ENCODE results near the gene CLDN9.
A peak's percentile ranks its signal among the peaks of the same experiment; 100 is the strongest.

CLDN9 gene, protein sequence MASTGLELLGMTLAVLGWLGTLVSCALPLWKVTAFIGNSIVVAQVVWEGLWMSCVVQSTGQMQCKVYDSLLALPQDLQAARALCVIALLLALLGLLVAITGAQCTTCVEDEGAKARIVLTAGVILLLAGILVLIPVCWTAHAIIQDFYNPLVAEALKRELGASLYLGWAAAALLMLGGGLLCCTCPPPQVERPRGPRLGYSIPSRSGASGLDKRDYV

DNA sequence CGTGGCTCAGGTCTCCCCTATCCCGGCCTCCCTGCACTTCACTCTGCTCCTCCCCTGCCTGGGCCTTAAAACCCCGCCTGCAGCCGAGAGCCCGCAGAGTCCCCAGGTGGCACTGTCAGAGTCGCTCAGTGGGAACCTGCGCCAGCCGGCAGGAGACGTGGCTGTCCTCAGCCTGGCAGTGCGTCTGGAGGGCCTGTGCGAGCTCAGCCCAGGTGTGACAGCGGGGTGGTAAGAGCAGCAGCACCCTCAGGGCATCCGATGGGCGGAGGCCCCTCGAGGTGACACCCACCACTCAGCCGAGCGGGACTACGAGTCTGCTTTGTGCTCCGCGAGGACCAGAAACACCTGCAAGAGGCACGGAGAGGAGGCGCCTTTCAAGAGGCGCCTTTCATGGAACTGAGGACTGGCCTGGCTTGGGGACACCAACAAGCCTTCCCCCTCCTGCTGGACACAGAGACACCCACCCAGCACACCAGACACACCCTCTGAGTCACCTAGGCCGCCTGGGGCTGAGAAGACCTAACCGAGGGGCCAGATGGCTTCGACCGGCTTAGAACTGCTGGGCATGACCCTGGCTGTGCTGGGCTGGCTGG lies at the start of gene CLDN9:
CLDN9 (plus strand) TSS at position 96 of the 593 bp plus-strand sequence; CDS start at position 536, 440 bp downstream.
- no peak for DNase-seq

DNA sequence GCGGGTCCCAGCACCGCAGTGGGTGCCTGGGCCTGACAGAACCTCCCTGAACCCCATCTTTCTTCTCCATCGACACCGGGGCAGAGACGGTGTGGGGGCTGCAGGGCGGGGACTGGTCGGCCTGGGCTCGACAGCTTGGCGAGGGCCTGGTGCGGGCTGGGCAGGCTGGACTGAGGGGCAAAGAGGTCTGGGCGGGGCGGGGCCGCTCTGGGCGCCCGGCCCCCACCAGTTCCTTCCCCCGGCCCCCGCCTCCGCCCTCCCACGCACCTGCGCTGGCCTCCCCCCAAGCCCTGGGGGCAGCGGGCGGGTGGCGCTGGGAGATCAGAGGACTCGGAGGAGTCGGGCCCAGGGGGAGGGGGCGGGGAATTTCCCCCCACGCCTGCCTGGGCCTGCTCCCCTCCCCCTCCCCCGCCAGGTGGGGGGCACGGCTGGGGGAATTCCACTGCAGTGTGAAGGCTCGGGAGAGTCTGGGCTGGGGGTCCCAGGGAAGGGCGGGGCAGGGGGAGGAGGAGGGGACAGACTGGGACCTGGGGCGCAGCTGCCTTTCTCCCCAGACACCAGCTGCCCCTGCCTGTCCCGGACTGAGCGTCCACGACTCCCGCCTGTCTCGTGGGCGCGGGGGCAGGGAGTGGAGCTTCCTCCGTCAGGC lies 49.5 kb upstream of the CLDN9 start:
- no peak for DNase-seq

DNA sequence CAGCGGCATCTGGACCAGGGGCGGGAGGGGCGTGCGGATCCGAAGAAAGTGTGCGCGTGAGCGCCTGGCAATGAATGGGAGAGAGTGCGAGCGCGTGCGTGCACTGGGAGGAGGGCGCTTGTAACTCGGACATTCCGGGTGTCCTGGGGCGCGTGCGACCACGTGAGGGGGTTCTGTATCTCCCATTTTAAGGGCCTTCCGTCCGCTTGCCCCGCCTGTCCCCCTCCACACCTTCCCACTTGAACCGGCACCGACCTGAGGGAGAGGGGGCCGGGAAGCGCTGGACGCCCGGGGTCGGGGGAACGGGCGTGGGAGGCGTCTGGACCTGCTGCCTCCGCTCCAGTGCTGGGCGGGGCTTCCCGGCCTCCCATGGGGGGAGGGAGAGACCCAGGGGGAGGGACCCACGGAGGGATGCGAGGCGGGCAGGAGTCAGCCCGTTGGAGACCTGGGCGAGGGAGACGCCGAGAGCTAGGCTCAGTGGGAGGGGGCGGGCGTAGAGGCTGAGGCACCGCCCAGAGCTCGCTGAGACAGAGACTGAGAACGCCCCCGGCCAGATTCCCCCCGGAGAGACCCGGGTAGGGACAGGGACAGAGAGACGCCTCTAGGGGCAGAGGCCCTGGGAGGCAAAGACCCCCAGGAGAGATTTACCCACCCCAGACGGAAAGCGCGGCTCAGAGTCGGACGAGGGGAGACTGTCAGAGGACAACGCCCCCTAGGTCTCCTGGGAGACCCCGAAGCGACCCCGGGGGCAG lies 48.8 kb upstream of the CLDN9 start, which contains the start of gene KREMEN2:
KREMEN2 (plus strand) TSS at position 553 of the 752 bp plus-strand sequence. CDS start 246 bp downstream, outside the sequence.
- no peak for DNase-seq

DNA sequence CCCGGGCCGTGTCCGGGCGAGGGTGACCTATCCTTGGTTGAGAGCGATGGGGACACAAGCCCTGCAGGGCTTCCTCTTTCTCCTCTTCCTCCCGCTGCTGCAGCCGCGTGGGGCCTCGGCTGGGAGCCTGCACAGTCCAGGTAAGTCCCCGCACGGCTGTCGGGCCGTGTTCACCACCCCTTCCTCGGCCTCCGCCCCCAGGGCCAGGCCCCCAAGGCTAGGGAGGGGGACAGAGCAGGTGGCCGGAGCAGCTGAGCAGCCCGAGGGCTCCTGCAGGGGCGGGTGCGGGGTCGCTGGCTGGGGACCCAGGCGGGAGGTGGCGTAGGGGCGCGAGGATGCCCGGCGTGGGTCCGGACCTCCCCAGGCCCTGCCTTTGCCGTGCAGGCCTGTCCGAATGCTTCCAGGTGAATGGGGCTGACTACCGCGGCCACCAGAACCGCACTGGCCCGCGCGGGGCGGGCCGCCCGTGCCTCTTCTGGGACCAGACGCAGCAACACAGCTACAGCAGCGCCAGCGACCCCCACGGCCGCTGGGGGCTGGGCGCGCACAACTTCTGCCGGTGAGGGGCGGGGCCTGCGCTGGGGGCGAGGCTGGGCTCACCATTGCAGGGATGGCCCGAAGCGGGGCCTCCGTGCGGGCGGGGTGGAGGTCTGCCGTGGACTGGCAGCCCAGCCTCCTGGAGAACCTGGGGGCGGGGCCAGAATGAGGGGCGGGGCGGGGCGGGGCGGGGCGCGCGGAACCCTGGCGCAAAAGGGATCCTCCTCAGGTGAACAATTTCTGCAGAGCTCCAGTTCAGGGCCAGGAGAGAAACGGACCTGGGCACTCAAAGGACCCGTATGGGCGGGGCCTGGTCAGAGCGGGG lies 48.0 kb upstream of the CLDN9 start:
- peak; percentile 48 for DNase-seq

DNA sequence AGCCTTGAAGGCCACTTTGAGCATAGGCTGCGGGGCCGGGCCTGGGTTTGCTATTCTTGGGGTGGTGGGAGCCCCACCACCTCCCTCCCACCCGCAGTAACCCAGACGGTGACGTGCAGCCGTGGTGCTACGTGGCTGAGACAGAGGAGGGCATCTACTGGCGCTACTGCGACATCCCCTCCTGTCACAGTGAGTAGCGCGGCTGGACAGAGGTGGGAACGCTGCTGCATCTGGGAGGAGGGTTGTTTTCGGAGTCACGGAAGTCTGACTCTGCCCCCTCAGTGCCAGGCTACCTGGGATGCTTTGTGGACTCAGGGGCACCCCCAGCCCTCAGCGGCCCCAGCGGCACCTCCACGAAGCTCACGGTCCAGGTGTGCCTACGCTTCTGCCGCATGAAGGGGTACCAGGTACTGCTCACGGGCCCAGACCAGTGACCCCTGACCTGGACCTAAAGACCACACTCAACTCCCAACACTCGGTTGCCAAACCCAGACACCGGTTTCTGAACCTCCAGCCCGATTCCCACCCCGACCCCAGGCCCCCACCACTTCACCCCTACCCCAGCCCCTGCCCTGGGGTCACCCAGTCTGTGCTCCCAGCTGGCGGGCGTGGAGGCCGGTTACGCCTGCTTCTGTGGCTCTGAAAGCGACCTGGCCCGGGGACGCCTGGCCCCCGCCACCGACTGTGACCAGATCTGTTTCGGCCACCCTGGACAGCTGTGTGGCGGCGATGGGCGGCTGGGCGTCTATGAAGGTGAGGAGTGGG lies 46.5 kb upstream of the CLDN9 start:
- no peak for DNase-seq

DNA sequence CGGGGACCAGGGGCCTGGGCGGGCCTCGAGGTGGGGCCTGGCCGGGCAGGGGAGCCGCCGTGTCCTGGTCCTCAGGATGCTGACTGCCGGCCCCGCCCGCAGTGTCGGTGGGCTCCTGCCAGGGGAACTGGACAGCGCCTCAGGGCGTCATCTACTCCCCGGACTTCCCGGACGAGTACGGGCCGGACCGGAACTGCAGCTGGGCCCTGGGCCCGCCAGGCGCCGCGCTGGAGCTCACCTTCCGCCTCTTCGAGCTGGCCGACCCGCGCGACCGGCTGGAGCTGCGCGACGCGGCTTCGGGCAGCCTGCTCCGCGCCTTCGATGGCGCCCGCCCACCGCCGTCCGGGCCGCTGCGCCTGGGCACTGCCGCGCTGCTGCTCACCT lies 45.9 kb upstream of the CLDN9 start:
- no peak for DNase-seq

DNA sequence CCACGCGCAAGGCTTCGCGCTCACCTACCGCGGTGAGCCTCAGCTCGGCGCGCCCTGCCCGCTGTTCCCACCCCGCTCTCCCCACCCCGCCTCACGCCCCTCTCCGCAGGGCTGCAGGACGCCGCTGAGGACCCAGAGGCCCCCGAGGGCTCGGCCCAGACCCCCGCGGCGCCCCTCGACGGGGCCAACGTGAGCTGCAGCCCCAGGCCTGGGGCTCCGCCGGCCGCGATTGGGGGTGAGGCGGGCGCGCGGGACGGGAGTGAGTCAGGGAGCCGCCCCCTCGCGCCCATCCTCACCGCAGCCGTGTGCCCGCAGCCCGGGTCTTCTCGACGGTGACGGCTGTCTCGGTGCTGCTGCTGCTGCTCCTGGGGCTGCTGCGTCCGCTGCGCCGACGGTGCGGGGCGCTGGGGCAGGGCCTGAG lies 45.5 kb upstream of the CLDN9 start:
- DNase-seq, result no peak

DNA sequence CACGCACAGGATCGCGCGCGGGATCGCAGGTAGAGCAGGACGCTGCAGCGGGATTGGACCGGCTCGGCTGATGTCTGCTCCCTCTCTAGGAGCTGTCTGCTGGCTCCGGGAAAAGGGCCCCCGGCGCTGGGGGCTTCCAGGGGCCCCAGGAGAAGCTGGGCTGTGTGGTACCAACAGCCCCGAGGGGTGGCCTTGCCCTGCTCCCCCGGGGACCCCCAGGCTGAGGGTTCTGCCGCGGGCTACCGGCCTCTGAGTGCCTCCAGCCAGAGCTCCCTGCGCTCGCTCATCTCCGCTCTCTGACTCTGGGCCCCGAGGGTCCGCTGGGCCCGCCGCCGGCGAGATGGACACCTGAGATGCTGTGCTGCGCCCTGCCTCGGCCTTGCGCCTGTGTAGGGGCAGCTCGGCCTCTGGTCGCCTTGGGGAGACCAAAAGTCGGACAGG lies 45.0 kb upstream of the CLDN9 start:
- no peak for DNase-seq

DNA sequence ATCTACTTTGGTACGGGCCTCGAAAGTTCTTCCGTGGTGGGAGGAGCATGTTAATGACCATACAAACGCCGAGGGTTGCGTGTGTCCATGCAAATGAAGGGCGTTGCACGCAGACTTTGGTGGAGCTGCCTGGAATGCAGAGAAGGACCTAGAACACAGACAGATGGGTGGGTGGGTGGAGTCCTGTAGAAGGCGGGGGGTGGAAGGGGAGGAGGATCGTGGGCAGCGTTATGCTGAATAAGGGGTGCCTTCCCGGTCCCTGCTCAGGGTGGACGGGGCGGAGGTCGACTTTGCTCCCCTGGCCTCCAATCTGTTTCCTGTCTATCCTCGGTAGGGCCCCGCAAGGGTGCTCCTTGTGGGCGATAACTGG lies 44.4 kb upstream of the CLDN9 start:
- DNase-seq, result no peak

DNA sequence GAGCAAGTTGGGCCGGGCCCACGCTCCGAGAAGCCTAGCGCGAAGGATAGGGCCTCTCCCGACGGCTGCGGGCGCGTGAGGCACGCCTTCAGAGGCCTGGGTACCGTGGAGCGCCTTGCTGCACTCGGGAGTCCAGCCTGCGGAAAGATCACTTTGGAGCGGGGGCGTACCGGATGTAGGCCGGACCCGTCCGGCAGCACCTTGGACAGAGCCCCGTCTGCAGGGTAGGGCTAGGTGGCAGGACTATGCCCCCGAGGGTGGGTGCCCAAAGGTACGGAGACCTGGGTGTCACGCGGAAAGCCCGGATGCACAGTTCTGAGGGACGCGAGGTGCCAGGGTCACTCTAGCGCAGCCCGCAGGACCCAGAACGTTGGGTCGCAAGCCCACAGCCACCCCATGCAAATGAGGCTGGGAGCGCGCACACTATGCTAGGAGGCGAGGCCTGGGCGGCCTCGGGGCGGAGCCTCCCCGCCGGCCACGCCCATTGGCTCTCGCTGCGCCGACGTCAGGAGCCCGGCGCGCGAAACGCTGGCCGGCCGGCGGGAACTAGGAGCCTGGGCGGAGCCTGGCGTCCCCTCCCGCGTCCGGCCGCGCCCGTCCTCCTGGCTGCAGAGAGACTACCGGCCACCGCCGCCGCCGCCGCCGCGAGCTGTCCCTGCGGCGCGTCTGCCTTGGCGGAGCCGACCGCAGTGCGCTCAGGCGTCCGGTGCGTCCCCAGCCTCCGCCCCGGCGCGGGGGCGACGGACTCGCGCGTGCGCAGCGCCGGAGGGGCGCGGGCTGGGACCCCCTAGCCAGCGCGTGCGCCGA lies 43.8 kb upstream of the CLDN9 start, which contains the start of gene PAQR4:
PAQR4 (plus strand) TSS at position 611 of the 807 bp plus-strand sequence. CDS start 327 bp downstream, outside the sequence.
- peak; percentile 62 for DNase-seq

DNA sequence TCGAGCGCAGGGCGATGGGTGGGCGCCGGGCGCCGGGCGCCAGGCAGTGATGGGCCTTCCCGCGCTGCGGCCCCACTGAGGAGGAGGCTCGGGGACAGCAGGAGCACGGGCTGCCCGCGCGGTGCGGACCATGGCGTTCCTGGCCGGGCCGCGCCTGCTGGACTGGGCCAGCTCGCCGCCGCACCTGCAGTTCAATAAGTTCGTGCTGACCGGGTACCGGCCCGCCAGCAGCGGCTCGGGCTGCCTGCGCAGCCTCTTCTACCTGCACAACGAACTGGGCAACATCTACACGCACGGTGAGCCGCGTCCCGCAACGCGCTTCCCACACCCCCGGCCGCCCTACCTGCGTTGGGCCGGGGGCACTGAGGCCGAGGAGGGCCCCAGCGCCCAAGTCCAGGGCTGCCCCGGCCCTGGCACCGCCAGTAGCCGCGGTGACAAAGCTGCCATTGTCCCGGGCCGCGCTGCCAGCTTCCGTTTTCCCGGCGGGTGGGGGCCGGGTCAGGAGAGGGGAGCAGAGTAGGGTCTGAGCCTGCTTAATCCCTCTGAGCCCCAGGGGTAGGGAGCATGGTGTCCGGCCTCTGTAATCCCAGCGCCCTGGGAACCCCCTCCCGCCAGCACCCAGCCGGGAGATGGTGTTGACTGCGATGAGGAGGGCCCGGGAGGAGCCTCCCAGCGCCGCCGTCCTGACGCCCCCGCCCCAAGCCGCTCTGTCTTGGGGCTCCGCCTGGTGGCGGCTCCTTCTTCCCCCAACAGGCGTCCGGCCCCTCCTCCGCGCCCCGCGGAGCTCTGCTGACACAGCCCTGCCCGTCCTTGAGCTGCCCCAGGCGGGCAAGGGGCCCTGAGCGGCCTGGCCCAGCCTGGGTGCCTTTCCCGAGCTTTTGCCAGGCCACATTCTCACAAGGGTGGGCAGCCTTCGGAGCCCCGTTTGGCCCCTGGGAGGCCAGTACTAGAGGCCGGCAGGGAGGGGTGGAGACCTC lies 42.9 kb upstream of the CLDN9 start:
- DNase-seq, result peak; percentile 53

DNA sequence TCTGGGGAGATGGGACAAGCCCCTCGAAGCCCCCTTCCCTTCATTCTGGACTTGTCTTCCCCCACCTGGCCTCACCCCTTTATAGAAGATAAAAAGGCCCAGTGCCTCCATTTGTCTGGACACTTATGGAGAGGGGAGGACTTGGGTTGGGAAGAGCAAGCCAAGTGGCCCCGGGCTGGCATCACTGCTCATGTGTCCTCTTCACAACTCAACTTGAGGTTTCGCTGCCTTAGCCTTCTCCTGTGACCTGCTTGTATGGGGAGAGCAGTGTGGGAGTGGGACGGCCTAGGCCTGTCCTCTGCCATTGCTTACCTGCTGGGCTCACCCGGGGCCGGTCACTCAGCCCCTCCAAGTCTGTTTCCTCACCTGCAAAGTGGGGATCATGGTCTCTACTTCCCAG lies 42.2 kb upstream of the CLDN9 start:
- DNase-seq, result no peak

DNA sequence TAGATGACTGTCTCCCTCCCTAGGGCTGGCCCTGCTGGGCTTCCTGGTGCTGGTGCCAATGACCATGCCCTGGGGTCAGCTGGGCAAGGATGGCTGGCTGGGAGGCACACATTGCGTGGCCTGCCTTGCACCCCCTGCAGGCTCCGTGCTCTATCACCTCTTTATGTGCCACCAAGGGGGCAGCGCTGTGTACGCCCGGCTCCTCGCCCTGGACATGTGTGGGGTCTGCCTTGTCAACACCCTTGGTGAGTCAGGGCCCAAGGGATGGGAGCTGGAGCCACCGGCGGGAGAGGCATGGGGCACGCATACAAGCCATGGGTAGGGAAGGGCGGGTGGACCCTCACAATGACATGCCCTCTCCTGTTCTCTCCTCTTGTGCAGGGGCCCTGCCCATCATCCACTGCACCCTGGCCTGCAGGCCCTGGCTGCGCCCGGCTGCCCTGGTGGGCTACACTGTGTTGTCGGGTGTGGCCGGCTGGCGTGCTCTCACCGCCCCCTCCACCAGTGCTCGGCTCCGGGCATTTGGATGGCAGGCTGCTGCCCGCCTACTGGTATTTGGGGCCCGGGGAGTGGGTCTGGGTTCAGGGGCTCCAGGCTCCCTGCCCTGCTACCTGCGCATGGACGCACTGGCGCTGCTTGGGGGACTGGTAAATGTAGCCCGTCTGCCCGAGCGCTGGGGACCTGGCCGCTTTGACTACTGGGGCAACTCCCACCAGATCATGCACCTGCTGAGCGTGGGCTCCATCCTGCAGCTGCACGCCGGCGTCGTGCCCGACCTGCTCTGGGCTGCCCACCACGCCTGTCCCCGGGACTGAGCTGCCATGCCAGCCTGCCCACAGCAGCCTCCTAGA lies 41.4 kb upstream of the CLDN9 start:
- DNase-seq, result no peak

DNA sequence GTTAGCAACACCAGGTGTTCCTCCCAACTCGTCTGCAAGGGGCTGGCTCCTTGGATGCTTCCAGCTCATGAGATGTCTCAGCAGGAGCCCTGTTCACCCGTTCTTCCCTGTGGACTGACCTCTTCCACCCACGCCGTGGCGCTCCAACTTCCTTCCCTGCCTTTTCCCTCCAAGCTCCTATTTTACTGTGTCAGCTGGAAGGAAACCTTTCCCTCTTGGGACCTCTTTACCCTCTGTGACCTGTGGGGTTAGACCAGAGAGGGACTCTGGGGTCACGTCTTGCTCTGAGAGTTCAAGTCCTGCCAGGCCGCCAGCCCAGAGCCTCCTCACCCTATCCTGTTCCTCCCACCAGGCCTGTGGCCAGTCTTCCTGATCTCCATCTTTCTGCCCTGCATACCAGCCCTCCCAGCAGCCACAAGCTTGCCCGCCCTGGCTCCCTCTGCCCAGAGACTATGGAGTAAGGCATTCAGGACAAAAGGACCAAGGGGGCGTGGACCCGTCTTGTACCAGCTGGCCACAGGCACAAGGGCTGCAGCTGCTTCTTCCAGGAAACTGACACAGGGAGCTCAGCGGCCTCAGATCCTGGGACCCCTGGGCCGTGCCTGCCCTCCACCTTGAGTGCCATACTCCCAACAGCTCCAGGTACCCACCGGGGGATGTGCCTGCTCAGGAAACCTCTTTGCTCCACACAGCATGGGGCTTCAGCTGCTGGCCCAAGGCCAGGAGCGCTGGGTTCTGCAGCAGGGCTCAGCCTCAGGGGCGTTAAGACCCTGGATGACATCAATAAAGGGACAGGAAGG lies 40.5 kb upstream of the CLDN9 start:
- DNase-seq, result no peak

DNA sequence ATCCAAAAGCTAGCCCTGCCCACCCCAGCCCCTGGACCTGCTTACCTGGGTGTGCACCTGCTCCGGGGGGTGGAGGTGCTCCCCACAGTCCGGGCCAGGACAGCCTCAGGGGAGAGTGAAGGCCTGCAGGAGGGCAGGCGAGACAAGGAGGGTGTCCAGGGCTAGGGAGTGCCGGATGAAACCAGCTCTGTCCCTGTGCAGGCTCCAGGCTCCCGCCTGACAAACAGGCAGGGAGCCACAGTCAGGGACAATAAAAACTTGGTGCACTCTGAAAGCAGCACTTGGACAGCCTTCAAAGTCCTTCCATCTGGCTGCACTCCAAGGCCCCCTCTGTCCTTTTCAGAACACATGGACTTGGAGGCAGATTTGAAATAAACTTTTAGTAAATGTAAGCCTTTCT lies 39.6 kb upstream of the CLDN9 start:
- no peak for DNase-seq

DNA sequence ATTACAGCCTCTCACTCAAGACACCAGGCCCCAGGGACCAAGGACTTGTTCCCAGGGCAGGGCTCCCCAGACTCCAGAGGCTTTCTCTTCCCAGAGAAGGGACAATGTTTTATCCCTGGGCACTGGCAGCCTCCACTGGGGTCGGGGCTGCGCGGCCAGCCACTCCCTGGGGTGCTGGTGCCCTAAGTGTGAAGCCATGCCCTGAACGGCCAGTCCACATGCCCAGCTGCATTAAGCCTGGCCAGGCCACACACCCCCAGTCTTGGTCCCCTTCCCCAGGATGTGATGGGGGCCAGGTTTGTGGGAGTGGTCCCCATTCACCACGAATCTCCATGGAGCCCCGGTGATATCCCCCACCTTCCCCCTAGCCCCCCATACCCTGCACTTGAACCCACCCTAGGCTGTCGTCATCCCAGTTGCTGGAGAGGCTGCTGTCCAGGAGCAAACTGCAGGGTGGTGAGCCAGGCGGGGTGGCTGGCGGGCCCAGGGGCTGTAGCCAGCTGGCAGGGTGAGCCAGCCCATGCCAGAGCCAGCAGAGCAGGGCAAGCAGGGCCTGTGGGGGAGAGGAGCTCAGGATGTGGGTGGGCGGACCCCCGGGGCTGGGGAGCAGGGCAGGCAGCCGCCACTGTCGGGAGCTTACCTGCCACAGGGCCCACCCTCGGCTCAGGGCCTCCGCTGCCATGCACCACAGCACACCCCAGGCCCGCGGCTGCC lies 39.0 kb upstream of the CLDN9 start:
- DNase-seq, result no peak
